AG10803 (cell line): ENCODE results near the gene EID2B.

Source experiments
- DNase-seq: peaks from one replicate; pipeline ENCODE4 v3.0.0; 2010; ENCODE audit warnings: low read depth
- H3K4me3 ChIP-seq: 2 replicates; pipeline ENCODE4 v1.5.1; 2011; ENCODE audit warnings: mild to moderate bottlenecking, low read length, control low read depth
- CTCF ChIP-seq: conservative IDR thresholded peaks from 2 replicates; pipeline ENCODE4 v1.5.1; 2011; ENCODE audit warnings: mild to moderate bottlenecking, low read length, control low read depth, inconsistent platforms

The EID2B gene

GRCh38 chr19:39517432-39517831 is 15.2 kb downstream of the EID2B start:
- no peak overlapping the region for H3K4me3 ChIP-seq
- no peak for TF ChIP-seq CTCF
- DNase-seq, result no peak

GRCh38 chr19:39516270-39516669 is 16.4 kb downstream of the EID2B start:
- DNase-seq, result no peak
- TF ChIP-seq CTCF, result no peak
- no peak overlapping the region for H3K4me3 ChIP-seq

- TF ChIP-seq CTCF, result no peak
- H3K4me3 ChIP-seq, result no peak overlapping the region; the same call in 1 of the 2 replicates
- DNase-seq, result no peak
Measured at GRCh38 chr19:39515551-39516191, 17.0 kb downstream of the EID2B start.

- DNase-seq, result no peak
- no peak within 1 kb of the TSS; the same call in 1 of the 2 replicates for H3K4me3 ChIP-seq
- TF ChIP-seq CTCF, result no peak
Measured at GRCh38 chr19:39514840-39515550, 17.7 kb downstream of the EID2B start, which contains the start of gene SELENOV. TSS of gene SELENOV (plus strand) at chr19:39515139. CDS start at chr19:39515213, 74 bp downstream.

GRCh38 chr19:39512988-39513387 is 19.7 kb downstream of the EID2B start:
- H3K4me3 ChIP-seq, result no peak overlapping the region
- TF ChIP-seq CTCF, result no peak
- DNase-seq, result no peak

GRCh38 chr19:39509233-39509632 is 23.4 kb downstream of the EID2B start:
- no peak for TF ChIP-seq CTCF
- no peak overlapping the region for H3K4me3 ChIP-seq

GRCh38 chr19:39508629-39509028 is 24.0 kb downstream of the EID2B start:
- no peak overlapping the region for H3K4me3 ChIP-seq
- no peak for DNase-seq
- no peak for TF ChIP-seq CTCF

More at GRCh38 chr19:39509233-39509632, 23.4 kb downstream of the EID2B start:
- no peak for DNase-seq
